NCI-H2171 treated with DMSO at 0.1 percent for 48 hours (cell line): ENCODE results near the gene PAGE4.

Experiments
- DNase-seq: peaks from one replicate; lab custom pipeline; 2025; lab: John Stamatoyannopoulos, UW

The PAGE4 gene, protein sequence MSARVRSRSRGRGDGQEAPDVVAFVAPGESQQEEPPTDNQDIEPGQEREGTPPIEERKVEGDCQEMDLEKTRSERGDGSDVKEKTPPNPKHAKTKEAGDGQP

DNA sequence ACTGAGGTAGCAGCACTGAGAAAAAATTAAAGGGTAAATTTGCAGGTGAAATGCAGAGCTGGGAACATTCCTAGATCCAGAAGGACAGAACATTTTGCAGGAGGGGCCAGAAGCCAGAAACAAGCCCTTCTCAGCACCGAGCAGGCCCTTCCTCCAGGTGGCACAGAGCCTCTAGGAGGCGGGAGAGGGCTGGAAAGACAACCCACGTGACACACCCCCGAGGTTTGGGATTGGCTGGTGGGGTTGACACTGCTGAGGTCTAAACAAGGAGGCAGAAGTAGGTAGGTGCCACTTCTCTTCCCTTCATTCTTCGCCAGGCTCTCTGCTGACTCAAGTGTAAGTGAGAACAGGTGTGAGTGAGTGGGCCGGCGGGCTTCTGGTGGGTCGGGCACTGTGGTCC, at the start of gene PAGE4:
TSS of gene PAGE4 (plus strand) at position 288 of the 400 bp plus-strand sequence. CDS start 1,126 bp downstream, outside the sequence.
- DNase-seq = no peak

DNA sequence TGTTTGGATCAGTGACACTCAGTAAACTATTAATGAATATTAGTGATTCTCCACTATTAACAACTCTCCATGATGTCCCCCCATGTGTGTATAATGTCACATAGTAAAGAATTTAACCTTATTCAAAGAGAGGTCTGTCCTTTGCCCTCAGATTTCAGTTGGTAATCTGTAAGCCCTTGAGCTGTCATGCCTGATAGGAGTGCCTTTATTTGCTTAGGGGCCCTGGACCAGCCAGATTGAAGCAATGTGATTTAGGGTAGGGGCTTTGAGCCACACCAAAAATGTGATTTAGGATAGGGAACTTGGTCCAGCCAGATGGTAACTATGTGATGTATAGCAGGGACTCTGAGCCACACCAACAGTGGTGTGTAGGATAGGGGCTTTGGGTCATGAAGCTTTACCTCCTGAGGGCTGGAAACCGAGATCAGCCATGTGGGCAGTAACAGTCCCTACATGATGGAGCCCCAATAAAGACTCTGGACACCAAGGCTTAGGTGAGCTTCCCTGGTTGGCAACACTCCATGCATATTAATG, 44.3 kb upstream of the PAGE4 start:
- DNase-seq = no peak

DNA sequence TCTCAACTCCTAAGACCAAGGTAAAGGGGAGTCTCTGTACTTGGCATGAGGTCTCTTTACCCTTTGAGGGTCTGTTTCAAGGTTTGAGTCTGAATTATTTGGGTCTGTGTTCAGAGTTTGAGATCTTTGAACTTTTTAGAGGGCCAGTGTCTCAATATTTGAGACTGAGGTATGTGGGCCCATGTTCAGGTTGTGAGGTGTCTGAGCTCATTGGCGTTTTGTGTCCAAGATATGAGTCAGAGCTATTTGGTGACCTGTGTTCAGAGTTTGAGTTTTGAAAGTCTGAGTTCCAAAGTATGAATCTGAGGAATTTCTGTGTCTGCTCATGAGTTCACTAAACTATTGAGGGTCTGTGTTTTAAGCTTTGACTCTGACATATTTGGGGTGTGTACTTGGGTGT, 36.7 kb upstream of the PAGE4 start:
- no peak for DNase-seq

DNA sequence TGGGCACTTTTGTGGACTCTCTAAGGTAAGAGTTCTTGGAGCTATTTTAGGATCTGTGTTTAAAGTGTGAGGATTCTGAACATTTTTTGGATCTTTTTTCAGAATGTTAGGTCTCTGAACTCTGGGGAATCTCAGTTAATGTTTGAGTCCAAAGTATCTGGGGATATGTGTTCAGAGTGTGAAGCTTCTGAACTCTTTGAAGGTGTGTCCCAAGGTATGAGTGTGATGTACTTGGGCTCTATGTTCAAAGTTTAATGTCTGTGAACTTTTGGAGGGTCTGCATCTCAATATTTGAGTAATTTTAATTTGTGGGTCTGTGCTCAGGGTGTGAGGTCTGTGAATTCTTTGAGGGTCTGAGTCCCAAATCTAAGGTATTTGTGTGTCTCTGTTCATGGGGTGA, 35.4 kb upstream of the PAGE4 start:
- no peak for DNase-seq

DNA sequence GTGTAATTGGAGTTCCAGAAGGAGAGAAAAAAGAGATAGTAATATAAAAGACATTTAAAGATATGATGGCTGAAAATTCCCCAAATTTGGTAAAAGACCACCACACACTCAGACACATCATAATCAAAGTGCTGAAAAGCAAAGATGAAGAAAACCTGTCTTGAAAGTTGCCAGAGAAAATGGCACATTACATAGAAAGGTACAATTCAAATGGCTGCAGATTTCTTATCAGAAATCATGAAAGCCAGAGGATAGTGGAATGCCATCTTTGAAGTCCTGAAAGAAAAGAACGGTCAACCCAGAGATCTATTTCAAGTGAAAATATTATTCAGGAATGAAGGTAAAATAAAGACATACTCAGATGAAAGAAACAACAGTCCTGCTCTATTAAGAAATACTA, 29.3 kb upstream of the PAGE4 start:
- DNase-seq = no peak

DNA sequence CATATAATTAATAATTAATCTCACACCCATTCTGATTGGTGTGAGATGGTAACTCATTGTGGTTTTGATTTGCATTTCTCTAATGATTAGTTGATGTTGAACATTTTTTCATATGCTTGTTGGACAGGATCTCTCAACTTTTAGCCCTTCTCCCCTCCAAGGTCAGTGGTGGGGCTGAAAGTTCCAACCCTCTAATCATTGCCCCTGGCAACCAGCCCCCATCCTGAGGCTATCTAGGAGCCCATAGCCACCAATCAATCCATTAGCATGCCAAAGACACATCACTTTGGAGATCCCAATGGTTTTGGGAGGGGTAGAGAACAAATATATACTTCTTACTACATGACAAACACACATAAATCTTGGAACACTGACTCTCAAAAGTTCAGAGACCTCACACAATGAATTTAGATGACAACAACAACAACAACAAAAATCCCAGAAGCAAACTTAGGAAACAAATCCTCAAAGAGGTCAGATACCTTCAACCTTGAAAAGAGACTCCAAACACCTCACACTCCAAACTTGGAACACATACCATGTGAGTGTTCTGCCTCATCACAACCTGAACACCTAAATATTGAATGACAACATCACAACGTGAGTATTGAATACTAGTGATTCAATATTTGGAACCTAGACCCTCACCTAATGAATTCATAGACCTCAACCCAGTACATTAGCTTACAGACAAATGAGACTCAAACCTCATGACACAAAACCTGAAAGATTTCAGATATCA, 19.0 kb upstream of the PAGE4 start:
- DNase-seq = no peak

DNA sequence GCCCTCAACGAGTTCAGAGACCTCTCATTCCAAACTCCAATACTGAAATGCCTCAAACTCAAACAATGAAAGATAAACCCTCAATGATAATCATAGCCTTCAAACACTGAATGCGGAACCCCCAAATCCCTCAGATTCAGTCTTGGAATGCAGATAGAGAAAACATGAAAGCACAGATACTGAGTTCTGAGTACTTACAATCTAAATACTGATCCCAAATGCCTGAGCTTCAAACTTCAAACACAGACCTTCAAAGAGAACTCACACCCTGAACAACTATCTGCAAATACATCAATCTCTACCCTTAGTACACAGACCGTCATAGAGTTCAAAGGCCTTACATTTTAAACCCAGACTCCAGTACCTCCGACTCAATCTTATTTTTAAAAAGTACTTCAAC, 16.9 kb upstream of the PAGE4 start:
- DNase-seq = no peak

DNA sequence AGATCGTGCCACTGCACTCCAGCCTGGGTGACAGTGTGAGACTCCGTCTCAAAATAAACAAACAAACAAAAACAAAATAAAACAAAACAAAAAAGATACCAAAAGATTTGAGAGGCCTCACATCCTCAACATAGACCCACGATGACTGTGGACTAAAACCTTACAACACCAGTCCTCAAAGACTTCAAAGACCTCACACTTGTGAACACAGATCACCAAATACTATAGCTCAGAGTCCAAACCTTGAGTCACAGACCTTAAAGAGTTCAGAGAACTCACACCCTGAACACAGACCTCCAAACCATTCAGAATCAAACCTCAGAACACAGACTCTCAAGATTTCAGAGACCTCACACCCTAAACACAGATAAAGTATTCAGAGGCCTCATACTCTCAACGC, 12.7 kb upstream of the PAGE4 start:
- DNase-seq = no peak

DNA sequence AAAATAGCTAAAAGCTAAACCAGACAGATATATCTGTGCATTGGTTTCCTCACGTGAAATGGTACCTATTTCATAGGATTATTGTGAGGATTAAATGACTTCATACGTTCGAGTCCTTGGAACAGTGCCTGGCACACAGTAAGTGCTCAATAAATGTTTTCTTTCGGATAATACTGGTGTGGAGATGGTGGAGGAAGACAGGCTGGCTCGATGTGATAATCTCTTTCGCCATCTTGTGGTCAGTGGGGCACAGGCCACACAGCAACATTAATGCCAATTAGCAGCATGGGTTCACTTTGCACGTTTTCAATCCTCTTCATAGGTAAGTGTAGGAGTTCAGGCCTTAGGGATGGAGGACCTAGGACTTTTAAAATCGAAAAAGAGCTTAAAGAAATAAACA, 9.3 kb downstream of the PAGE4 start:
- DNase-seq = peak; percentile 25

DNA sequence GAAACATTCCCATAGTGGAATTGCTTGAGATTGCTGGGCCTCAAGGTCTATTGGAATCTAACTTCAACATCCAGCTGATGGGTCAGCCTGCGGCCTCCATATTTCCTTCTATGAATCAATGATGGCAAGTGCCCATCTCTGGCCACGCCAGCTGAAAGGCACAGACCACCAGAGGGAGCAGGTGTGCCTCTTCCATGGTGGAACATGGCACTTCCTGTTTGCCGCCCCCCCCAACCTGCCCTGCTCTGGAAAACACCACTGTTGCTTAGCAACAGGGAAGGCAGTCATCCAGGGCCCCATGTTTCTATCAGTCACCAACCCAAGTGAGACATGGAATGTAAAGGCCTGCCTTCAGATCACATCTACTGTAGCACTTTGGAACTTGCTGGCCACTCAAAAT, 11.6 kb downstream of the PAGE4 start:
- peak; percentile 27 for DNase-seq

DNA sequence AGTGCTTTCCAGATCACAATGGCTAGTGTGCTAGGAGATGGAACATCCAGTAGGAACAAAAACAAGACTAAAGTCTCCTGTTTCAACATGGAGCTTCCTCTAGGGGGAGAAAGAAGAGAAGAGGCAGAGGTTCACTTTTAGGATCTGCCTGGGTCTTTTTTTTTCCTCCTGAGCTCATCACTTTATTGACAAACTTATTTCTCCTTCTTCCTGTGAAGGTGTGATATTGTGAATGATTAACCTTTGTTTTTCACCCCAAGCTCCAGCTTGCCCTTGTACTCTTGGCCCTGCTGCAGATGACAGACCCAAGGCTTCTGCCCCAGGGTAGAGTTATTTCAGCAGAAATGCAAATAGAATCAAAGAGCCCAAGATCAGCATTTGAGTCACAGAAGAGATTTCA, 13.5 kb downstream of the PAGE4 start:
- DNase-seq = no peak

DNA sequence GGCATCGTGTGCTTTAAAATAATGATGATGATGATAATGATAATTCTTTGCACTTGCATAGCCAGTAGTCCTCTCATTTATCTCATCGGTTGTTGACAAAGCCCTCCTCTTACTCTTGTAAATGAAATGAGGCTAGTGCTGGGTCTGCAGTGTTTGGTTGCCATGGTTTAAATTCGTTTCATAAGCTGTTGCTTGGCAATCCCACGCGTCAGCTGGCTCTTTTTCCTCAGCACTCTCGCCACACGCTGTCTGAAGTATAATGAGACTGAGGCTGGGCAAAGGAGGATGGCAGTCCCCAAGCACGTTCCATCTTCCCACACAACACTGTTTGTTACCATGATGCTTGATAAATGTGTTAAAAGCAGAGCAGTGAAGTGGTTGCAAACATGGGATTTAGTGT, 15.5 kb downstream of the PAGE4 start:
- DNase-seq = no peak

DNA sequence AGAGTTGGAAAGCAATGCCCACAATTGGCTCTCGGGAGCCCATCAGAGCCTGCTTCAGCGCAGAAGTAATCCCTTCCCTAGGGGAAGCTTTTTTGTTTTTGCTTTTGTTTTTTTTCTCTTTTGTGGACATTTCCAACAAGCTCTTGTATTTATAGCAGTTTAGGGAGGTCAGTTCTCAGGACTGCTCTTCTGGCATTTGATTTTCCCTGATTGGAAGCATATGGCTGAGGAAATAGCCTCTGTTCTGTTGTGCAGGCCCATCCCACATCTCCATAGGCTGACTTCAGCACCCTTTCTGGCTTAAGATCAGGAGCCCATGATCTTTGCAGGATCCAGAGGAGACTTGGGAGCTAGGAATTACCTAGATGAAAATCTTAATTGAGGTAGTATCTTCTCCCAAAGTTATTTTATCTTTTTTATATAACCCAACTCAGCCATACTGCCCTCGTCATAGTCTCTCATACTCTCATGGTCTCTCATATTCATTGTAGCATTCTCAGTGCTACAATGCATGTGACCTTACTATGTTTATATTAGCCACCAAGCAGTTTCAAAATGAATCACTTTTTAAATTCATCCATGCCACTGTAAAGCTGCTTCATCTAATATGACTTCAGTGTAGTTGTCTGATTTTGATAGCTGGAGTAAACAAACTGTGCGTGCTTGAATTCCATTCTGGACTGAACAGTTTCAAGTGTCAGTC, 16.7 kb downstream of the PAGE4 start:
- no peak for DNase-seq

DNA sequence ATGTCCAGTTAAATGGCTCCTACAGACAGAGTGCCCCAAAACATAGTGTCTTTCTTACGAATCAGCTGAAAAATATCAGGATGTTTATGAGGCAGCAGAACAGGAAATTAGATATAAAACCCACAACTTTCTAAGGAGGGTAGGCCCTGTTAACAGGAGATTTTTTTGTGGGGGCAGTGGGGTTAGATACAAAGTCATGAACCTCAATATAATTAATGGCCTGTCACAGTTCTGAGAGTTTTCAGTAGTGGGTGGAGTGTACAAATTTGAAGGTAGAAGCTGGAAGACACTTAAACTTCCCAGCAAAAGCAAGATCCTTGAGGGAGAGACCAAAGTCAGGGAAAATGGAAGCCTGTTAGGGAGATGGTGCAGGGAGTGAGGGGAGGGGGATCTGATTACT, 17.4 kb downstream of the PAGE4 start:
- no peak for DNase-seq

DNA sequence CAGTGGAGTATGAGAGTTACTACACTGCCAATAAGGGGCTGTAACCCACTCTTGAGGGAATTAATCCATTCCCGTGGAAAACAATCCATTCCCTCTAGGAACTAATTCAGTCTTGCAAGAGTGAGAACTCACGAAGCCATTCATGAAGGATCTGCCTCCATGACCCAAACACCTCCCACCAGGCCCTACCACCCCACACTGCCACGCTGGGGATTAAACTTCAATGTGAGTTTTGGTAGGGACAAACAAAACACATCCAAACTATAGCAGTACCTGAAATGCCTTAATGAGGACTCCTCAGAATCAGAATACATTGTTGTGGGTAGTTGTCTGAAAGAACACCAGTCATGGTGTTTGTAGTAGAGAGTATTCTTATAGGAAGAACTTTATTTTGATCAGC, 19.2 kb downstream of the PAGE4 start:
- DNase-seq = no peak

DNA sequence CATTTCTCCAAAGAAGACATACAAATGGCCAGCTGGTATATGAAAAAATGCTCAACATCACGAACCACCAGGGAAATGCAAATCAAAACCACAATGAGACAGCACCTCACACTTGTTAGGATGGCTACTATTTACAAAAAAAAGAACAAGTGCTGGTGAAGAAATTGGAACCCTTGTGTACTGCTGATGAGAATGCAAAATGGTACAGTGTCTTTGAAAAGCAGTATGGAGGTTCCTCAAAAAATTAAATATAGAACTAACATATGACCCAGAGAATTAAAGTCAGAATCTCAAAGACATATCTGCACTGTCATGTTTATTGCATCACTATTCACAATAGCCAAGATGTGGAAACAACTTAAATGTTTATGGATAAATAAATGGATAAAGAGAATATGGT, 20.9 kb downstream of the PAGE4 start:
- no peak for DNase-seq

DNA sequence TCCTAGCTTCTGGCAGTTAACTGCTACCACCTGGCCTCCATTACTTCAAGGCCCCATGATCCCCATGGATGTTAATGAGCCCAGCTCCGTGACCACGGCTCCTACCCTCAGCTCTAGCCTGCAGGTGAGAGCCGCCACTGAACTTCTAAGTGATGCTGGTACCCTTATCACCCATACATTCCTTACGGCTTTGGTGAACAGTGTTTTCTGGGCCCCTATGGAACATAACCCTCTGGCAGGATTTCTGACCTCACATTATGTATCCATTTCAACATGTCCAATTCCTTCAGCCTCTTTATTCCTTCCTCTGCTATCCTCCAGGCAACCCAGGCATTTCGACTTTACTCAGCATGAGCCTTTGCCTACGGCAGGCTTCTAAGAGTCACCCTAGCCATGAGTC, 24.6 kb downstream of the PAGE4 start:
- DNase-seq = no peak

DNA sequence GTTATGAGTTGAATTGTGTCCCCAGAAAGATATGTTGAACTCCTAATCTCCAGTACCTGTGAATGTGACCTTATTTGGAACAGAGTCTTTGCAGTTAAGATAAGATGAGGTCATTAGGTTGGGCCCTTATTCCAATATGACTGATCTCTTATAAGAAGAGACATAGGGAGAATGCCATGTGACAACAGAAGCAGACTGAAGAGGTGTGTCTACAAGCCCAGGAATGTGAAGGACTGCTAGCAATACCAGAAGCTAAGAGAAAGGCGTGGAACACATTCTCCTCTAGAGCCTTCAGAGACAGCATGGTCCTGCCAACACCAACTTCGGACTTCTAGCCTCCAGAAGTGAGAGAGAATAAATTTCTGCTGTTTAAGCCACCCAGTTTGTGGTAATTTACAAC, 27.7 kb downstream of the PAGE4 start:
- no peak for DNase-seq

DNA sequence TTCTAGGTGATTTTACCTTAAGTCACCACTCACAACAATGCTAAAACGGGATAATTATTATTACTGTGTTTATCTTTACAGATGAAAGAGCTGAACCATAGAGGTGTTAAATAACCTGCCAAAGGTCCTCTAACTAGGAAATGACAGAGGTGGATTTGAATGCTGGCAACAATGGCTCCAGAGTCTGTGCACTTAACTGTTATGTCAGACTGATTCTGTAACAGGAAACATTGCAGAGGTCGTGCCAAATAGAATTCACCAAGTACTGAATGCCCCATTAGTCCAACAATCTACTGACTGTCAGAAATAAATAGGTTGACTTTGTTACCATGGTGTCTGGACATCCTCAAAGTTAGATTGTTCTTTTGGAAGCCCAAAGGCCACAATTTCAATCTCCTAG, 29.2 kb downstream of the PAGE4 start:
- no peak for DNase-seq

DNA sequence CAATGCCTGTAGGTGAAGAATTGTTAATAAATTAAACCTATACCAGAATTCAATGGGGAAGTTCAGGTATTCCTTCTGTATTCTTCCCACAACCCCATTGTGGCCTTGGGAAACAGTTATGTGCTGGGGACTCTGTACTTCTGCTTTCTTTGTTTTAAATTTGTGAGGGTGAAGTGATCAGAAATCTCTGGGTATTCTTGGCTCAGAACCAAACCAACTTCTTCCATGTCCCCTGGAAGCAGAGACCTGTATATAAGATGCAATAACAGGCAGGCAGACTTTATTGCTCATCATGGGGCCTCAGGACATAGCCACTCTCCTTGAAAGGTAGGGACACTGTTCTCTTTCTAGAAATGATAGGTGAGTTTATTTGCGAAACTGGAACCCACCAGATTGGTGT, 30.4 kb downstream of the PAGE4 start:
- DNase-seq = no peak

DNA sequence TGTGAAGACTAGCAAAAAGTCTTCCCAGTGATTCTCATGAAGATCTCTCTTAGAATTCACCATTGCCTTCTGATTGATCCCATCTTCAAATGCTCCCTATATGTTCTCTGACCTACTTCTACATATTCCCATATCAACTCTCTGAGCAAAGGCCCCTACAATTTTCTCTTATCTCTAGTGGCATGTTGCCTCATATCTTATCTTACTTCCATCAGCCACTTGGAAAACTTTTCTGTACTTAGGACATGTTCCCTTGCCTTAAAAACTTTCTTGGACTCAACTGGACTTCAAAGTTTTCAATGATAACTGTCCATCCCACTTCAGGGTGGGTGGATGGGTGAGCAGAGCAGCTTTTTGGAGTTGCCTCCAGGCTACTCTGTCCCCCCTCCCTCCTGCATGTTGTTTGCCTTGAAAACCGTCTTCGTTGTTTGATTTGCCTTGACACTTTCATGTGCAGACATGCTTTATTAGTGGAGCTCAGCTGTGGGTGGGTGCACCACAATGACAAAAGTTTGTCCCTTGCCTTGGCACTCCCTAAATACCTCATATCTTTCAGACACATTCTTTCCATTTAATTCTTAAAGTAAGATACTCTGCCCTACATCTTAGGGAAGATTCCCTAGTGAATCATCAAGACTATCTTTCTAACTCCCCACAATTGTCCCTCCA, 31.9 kb downstream of the PAGE4 start:
- no peak for DNase-seq

DNA sequence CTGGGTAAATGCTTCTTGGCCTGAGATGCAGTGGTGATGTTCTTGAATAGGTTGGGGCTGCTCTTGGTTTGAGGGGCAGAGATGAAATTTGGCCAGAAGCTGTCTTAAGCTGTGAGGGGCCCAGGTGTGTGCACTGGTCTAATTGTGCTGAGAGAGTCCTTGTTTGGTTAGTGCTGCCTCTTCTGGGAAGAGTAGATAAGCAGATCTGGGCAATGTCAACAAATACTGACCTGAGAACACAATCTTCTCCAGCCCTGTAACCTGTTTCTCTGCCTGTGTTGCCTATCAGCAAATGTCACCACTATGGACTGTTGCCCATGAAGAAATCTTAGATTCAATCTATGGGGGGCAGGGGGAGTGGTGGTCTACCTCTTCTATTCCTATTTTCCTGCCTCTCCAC, 33.0 kb downstream of the PAGE4 start:
- DNase-seq = no peak

DNA sequence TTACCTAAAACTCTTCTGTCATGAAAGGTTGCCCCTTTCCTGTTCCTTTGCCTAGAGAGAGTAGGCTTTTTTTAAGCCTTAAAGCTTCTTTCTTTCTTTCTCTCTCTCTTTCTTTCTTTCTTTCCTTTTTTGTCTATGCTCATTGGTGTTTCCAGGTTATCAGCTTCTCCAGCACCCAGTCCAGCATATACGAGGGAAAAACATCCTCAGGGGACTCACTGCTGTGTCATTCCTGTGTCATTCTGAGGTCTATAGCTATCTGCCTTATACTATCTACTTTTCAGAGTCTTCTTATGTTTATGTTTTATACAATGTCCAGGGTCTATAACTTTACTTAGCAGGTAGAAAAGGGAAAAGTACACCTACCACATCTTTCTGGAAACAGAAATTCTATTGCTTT, 39.6 kb downstream of the PAGE4 start:
- no peak for DNase-seq
